GM23338 (cell line): ENCODE data around the gene SND1.

Experiments used
- CREB1 ChIP-seq: fragments of 250-450 bp; sonication (Bioruptor Pico); IDR thresholded peaks from 2 replicates; pipeline ENCODE4 v1.5.0; 2020; ENCODE audit warnings: low read depth, mild to moderate bottlenecking, moderate library complexity
- CTCF ChIP-seq, 2 experiments: fragments of 200-600 bp in 1 of 2; sonication (generic) in 1 of 2; conservative IDR thresholded peaks; 2 replicates each; pipeline versions ENCODE4 v1.5.1 to v1.6.1; 2016 to 2017; ENCODE audit warnings: antibody characterized with exemption in 2 of 2, low read depth in 2 of 2, mild to moderate bottlenecking in 2 of 2, moderate library complexity in 1 of 2
- EZH2 ChIP-seq: fragments of 200-600 bp; sonication (generic); IDR thresholded peaks from one replicate; pipeline ENCODE4 v1.8.0; 2017; ENCODE audit warnings: antibody characterized with exemption, mild to moderate bottlenecking, low read depth; ENCODE audit not compliant: unreplicated experiment
- EZH2phosphoT487 ChIP-seq: fragments of 200-600 bp; sonication (generic); IDR thresholded peaks from one replicate; pipeline ENCODE4 v1.8.1; 2018; ENCODE audit warnings: antibody characterized with exemption; ENCODE audit not compliant: unreplicated experiment
- JUNB ChIP-seq: IDR thresholded peaks from one replicate; pipeline ENCODE4 v1.6.1; 2016; ENCODE audit warnings: antibody characterized with exemption; ENCODE audit not compliant: unreplicated experiment
- NANOG ChIP-seq: IDR thresholded peaks from 2 replicates; pipeline ENCODE4 v1.6.1; 2016; ENCODE audit warnings: antibody characterized with exemption, borderline replicate concordance
- POLR2AphosphoS5 ChIP-seq: IDR thresholded peaks from 2 replicates; pipeline ENCODE4 v1.6.1; 2016; ENCODE audit warnings: antibody characterized with exemption, low read depth
- STAT1 ChIP-seq: IDR thresholded peaks from one replicate; pipeline ENCODE4 v1.6.1; 2016; ENCODE audit warnings: antibody characterized with exemption; ENCODE audit not compliant: unreplicated experiment
- ZNF114 ChIP-seq: fragments of 250-450 bp; sonication (Bioruptor Pico); IDR thresholded peaks from 2 replicates; pipeline ENCODE4 v1.5.0; 2020; ENCODE audit warnings: mild to moderate bottlenecking, moderate library complexity
- ZNF331 ChIP-seq: fragments of 250-450 bp; sonication (Bioruptor Pico); IDR thresholded peaks from 2 replicates; pipeline ENCODE4 v1.5.0; 2020; ENCODE audit warnings: low read depth, mild to moderate bottlenecking, moderate library complexity
- ZNF462 ChIP-seq: fragments of 250-450 bp; sonication (Bioruptor Pico); IDR thresholded peaks from 2 replicates; pipeline ENCODE4 v1.5.0; 2020; ENCODE audit warnings: mild to moderate bottlenecking, moderate library complexity
- TF ChIP-seq, protein P1 (sequence below): IDR thresholded peaks from one replicate; pipeline ENCODE4 v1.6.1; 2018; ENCODE audit warnings: antibody characterized with exemption; ENCODE audit not compliant: unreplicated experiment
- TF ChIP-seq, protein P2 (sequence below): IDR thresholded peaks from 2 replicates; pipeline ENCODE4 v1.6.1; 2016; ENCODE audit warnings: antibody characterized with exemption

DNA sequence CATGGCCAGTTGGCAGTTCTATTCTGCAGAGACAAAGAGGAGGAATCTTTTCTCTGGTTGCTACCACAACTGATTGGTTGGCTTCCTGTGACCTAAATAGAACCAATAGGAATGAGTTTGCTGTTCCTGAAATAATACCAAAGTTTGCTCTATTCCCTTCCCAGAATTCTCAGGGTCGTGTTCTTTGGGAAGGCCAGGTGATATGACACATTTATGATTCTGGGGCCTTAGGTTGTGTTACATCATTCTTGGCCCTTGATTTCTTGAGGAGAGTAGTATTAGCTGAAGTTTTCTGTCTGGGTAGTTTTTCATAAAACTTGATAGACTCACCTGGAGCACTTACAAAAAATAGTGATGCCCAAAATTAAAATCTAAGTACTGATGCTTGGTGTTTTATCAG, 207.3 kb downstream of the SND1 start:
- TF ChIP-seq POLR2AphosphoS5 (no peak), CTCF (conservative IDR thresholded peaks at IDR 0.05; ENCODE audit: low read depth in 2 of 2) (no peak), CREB1 (CRISPR knock-in tag) (no peak), EZH2phosphoT487 (no peak), EZH2 (no peak), STAT1 (no peak), ZNF114 (CRISPR knock-in tag) (no peak), JUNB (no peak), ZNF331 (CRISPR knock-in tag) (no peak), ZNF462 (CRISPR knock-in tag) (no peak), NANOG (no peak)
- TF ChIP-seq, protein P1, sequence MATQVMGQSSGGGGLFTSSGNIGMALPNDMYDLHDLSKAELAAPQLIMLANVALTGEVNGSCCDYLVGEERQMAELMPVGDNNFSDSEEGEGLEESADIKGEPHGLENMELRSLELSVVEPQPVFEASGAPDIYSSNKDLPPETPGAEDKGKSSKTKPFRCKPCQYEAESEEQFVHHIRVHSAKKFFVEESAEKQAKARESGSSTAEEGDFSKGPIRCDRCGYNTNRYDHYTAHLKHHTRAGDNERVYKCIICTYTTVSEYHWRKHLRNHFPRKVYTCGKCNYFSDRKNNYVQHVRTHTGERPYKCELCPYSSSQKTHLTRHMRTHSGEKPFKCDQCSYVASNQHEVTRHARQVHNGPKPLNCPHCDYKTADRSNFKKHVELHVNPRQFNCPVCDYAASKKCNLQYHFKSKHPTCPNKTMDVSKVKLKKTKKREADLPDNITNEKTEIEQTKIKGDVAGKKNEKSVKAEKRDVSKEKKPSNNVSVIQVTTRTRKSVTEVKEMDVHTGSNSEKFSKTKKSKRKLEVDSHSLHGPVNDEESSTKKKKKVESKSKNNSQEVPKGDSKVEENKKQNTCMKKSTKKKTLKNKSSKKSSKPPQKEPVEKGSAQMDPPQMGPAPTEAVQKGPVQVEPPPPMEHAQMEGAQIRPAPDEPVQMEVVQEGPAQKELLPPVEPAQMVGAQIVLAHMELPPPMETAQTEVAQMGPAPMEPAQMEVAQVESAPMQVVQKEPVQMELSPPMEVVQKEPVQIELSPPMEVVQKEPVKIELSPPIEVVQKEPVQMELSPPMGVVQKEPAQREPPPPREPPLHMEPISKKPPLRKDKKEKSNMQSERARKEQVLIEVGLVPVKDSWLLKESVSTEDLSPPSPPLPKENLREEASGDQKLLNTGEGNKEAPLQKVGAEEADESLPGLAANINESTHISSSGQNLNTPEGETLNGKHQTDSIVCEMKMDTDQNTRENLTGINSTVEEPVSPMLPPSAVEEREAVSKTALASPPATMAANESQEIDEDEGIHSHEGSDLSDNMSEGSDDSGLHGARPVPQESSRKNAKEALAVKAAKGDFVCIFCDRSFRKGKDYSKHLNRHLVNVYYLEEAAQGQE = no peak
- TF ChIP-seq, protein P2, sequence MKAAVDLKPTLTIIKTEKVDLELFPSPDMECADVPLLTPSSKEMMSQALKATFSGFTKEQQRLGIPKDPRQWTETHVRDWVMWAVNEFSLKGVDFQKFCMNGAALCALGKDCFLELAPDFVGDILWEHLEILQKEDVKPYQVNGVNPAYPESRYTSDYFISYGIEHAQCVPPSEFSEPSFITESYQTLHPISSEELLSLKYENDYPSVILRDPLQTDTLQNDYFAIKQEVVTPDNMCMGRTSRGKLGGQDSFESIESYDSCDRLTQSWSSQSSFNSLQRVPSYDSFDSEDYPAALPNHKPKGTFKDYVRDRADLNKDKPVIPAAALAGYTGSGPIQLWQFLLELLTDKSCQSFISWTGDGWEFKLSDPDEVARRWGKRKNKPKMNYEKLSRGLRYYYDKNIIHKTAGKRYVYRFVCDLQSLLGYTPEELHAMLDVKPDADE = no peak
